Measurements from ENCODE around the gene SPAG6. TPM values are rescaled to one million over a fixed set of nuclear protein-coding genes. Genes with fewer than 3 reads are reported as not detected.
A peak's percentile ranks its signal among the peaks of the same experiment; 100 is the strongest.

SPAG6 gene
- total and polyA plus RNA-seq, 2 of the 8 experiments (the other 6 are each of a cell fraction or from before 2014, with no cell fraction given): 0.14 TPM; not detected in 1

DNA sequence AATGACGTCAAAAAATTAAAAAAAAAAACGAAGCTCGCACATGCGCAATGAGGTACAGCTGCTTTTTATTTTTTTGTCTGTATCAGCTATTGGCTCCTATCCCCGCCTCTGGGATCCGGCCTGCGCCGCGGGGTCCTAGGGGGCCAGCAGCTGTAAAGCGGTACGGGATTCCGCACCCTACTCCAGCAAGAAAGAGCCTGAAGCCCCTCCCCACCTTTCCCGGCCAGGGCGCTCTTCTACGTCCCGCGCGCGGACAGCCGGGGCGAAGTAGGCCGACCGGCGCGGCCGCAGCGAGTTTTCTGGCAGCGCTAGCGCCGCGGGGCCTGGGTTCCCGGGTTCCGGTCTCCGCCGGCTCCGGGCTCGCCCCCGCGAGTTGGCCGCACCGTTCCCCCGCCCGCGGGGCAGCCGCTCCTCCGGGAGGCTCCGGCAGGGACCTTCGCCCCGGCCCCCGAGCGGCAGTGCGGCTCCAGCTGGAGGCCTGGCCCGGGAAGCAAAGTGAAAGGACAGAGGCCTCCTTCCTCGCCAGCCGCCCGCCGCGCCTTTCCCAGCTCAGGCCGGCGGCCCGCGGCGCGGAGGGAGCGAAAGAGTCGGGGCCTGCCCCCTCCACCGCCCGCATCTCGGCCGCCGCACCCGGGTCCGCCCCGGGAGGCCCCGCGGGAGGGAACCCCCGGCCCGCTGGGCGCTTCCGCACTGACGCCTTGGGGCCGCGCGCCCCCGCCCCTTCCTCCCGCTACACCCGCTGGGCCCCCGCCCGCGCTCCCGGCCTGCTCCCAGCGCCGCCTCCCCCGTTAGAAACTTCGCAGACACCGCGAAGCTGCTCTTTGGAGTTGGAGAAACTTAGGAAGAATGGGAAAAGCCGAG, 4.7 kb upstream of the SPAG6 start:
- H2BK5ac ChIP-seq (ENCODE audit: low read depth, low read length): no peak overlapping the region
- H2BK20ac ChIP-seq (ENCODE audit: low read length): no peak overlapping the region
- no peak overlapping the region for H3K14ac ChIP-seq (ENCODE audit: insufficient read length)
- no peak overlapping the region for H3K56ac ChIP-seq (replicated peaks; ENCODE audit: insufficient read length, low read depth, low read length)
- peaks cover 0 to 2% (median 0%) of the 10 kb centered on the region in 4 experiments; a peak in 1 of 8 replicates for H3K36me3 ChIP-seq (ENCODE audit: control insufficient read depth in 2 of 4, insufficient read depth in 4 of 4, low read length in 3 of 4)
- H4K8ac ChIP-seq (ENCODE audit: extremely low read depth, insufficient read depth, low read length): no peak overlapping the region; the same call in 1 of the 2 replicates
- no peaks in the 10 kb centered on the region for H3K79me1 ChIP-seq (ENCODE audit: low read depth, low read length)
- H2AK5ac ChIP-seq (ENCODE audit: low read depth, low read length): no peak overlapping the region
- no peak overlapping the region for H4K5ac ChIP-seq (ENCODE audit: insufficient read length, low read depth, low read length)
- no peak overlapping the region for H3K4ac ChIP-seq (replicated peaks; ENCODE audit: insufficient read length, low read depth, low read length)
- H3K27me3 ChIP-seq (replicated peaks in 1 of 4; ENCODE audit: control insufficient read depth in 3 of 4, extremely low read depth in 1 of 4, insufficient read depth in 3 of 4, low read length in 3 of 4): peaks cover 65 to 100% (median 90%) of the 10 kb centered on the region in 4 experiments
- no peak overlapping the region for H3K27ac ChIP-seq (ENCODE audit: low read depth, low read length)
- H3K23me2 ChIP-seq (ENCODE audit: low read depth, low read length): peaks cover 12% of the 10 kb centered on the region; the same call in 1 of the 2 replicates
- H3K79me2 ChIP-seq (ENCODE audit: control insufficient read depth in 1 of 2, insufficient read depth in 2 of 2, low read length in 2 of 2): no peaks in the 10 kb centered on the region
- no peak overlapping the region for H3K23ac ChIP-seq (ENCODE audit: insufficient read length)
- FAIRE-seq: no peak
- H3K4me1 ChIP-seq (replicated peaks in 1 of 4; ENCODE audit: control insufficient read depth in 3 of 4, insufficient read depth in 4 of 4, low read length in 3 of 4): peaks cover 0 to 6% (median 5%) of the 10 kb centered on the region in 4 experiments; a peak in 6 of 7 replicates
- peak overlapping the region; percentile 65 to 68 for H3K4me2 ChIP-seq (ENCODE audit: insufficient read depth in 1 of 2, low read depth in 2 of 2, low read length in 2 of 2)
- H2BK15ac ChIP-seq (ENCODE audit: low read length): no peak overlapping the region
- no peak overlapping the region for H2BK12ac ChIP-seq (ENCODE audit: low read depth, low read length)
- no peak overlapping the region for H2BK120ac ChIP-seq (replicated peaks; ENCODE audit: low read depth, low read length)
- H4K91ac ChIP-seq (replicated peaks; ENCODE audit: insufficient read length, low read length): no peak overlapping the region
- POLR2A ChIA-PET (ENCODE audit: partially characterized antibody): interaction anchor here (1.4 to 1.7 kb wide), 2 partner anchors 16 to 24 kb away, joined by 4 read pairs; partner anchors contain the start of gene COMMD3
- 2% methylated on average over 38 of the region's 98 CpGs; no CpG with 5 or more reads in 1 of the 2 experiments for WGBS, 2 experiments (ENCODE audit: extremely low coverage in 1 of 2, insufficient coverage in 1 of 2, insufficient read length in 1 of 2, insufficient replicate concordance in 2 of 2, low coverage in 1 of 2, low lambda C conversion rate in 2 of 2, missing lambda C conversion rate in 1 of 2)
- no peaks in the 10 kb centered on the region; a peak in 1 of 4 replicates for H3K9me3 ChIP-seq (ENCODE audit: insufficient read depth in 2 of 2, low read depth in 1 of 2, low read length in 1 of 2)
- peak overlapping the region; percentile 32 to 64 (median 44) for H3K4me3 ChIP-seq (ENCODE audit: extremely low read depth in 1 of 4, insufficient read depth in 2 of 4, low read depth in 3 of 4, low read length in 4 of 4)
- no peak overlapping the region; a peak in 1 of 7 replicates for H3K9ac ChIP-seq (replicated peaks in 1 of 4; ENCODE audit: extremely low read depth in 1 of 4, low read depth in 3 of 4, low read length in 3 of 4)
- no peak overlapping the region for H3K18ac ChIP-seq (ENCODE audit: extremely low read depth, low read length)
- H2AFZ ChIP-seq (ENCODE audit: low read length): no peak overlapping the region
- DNase-seq (ENCODE audit: low read depth in 1 of 2, low spot score in 2 of 2): peak in 1 of 2 experiments; percentile 81
- H4K20me1 ChIP-seq (replicated peaks in 1 of 2; ENCODE audit: control insufficient read depth in 1 of 2, insufficient read depth in 2 of 2, low read length in 2 of 2): peaks cover 0 to 12% of the 10 kb centered on the region in 2 experiments
- CTCF ChIA-PET (ENCODE audit: partially characterized antibody): interaction anchor here (0.9 to 1.3 kb wide), 3 partner anchors 18 to 647 kb away, joined by 3 to 5 read pairs (median 3); partner anchors contain the start of gene BMI1
- TF ChIP-seq ATF3 (IDR thresholded peaks at IDR 0.05; ENCODE audit: insufficient read depth, low read depth, low read length) (0 out of 2 replicates have a peak, but pooled peaks have one; percentile 16), KDM5A (IDR thresholded peaks at IDR 0.05; ENCODE audit: low read length) (no peak), TAF7 (optimal IDR thresholded peaks at IDR 0.05; ENCODE audit: borderline replicate concordance, low read depth, low read length) (no peak), CTBP2 (IDR thresholded peaks at IDR 0.05; ENCODE audit: borderline replicate concordance, insufficient read depth, insufficient read length, low read length) (no peak), SIN3A (conservative IDR thresholded peaks at IDR 0.05 in 1 of 2, IDR thresholded peaks at IDR 0.05 in 1 of 2; ENCODE audit: low read depth in 1 of 2, low read length in 2 of 2) (0 out of 4 replicates have a peak, but pooled peaks of 1 of the 2 experiments have one; percentile 9), POU5F1 (IDR thresholded peaks at IDR 0.05; ENCODE audit: low read depth, low read length) (no peak), ZNF274 (IDR thresholded peaks at IDR 0.05; ENCODE audit: borderline replicate concordance, extremely low read depth, low read length) (no peak), SRF (IDR thresholded peaks at IDR 0.05; ENCODE audit: low read depth, low read length) (no peak), TEAD4 (IDR thresholded peaks at IDR 0.05; ENCODE audit: low read depth, low read length) (no peak)

All from H1 (cell line).